HepG2 (cell line): Measurements from ENCODE around the gene COL18A1. TPM values are rescaled to one million over a fixed set of nuclear protein-coding genes. Genes with fewer than 3 reads are reported as not detected.

ENCODE experiments used
- CEBPB ChIP-seq: IDR thresholded peaks from 2 replicates; pipeline ENCODE4 v1.6.1; 2011; ENCODE audit warnings: low read depth, low read length, improper control_type of control experiment, borderline replicate concordance
- MED8 ChIP-seq: sonication (generic); formaldehyde crosslinking; IDR thresholded peaks from 2 replicates; pipeline ENCODE4 v1.8.1; 2023; ENCODE audit warnings: mild to moderate bottlenecking, missing genetic modification reagents; ENCODE audit not compliant: insufficient replicate concordance
- POLR2G ChIP-seq: fragments of 200-400 bp; formaldehyde crosslinking; IDR thresholded peaks from 2 replicates; pipeline ENCODE4 v1.6.1; 2018; ENCODE audit warnings: mild to moderate bottlenecking, low read depth, low read length, moderate library complexity
- TARDBP ChIP-seq: sonication (generic); formaldehyde crosslinking; IDR thresholded peaks from 2 replicates; pipeline ENCODE4 v1.8.0; 2022; ENCODE audit warnings: mild to moderate bottlenecking, missing genetic modification reagents
- ZBTB40 ChIP-seq, 2 experiments: fragments of 450-650 bp in 1 of 2; sonication (generic) in 1 of 2; formaldehyde crosslinking in 1 of 2; IDR thresholded peaks; 2 replicates each; pipeline versions ENCODE4 v1.6.1 to v1.8.0; 2016 to 2022; ENCODE audit warnings: antibody characterized with exemption in 1 of 2, mild to moderate bottlenecking in 1 of 2, missing genetic modification reagents in 1 of 2
- ZNF235 ChIP-seq: sonication (generic); formaldehyde crosslinking; IDR thresholded peaks from 2 replicates; pipeline ENCODE4 v1.8.1; 2023; ENCODE audit warnings: mild to moderate bottlenecking, missing genetic modification reagents, borderline replicate concordance
- ZNF510 ChIP-seq: sonication (generic); formaldehyde crosslinking; IDR thresholded peaks from 2 replicates; pipeline ENCODE4 v1.4.0; 2020; ENCODE audit warnings: low read depth, mild to moderate bottlenecking, missing genetic modification reagents
- ZNF749 ChIP-seq: sonication (generic); formaldehyde crosslinking; IDR thresholded peaks from 2 replicates; pipeline ENCODE4 v1.8.0; 2022; ENCODE audit warnings: mild to moderate bottlenecking, missing genetic modification reagents, moderate library complexity, borderline replicate concordance
- ZNF879 ChIP-seq: sonication (generic); formaldehyde crosslinking; IDR thresholded peaks from 2 replicates; pipeline ENCODE4 v1.8.1; 2023; ENCODE audit warnings: missing genetic modification reagents
- polyA plus RNA-seq, 8 experiments: library from polyadenylated mRNA; depleted of rRNA in 3 of 8; stranded (reverse) in 7 of 8; unstranded in 1 of 8; fragments of >200 nt; fragmentation: Illumina TruSeq in 4 of 8; extraction: Trizol in 4 of 8; gene quantifications; 2 replicates each; pipeline versions ENCODE4 v1.2.1 to v1.2.3, GENCODE V29; 2011 to 2016; ENCODE audit warnings: low read depth in 4 of 8, missing spikeins in 1 of 8, mixed read lengths in 1 of 8; ENCODE audit not compliant: insufficient read depth in 1 of 8
- total RNA-seq, 5 experiments: library from RNA; depleted of rRNA; stranded (reverse); fragments of >200 nt; fragmentation: Illumina TruSeq; extraction: Trizol; gene quantifications; 2 replicates each; pipeline ENCODE4 v1.2.3, GENCODE V29; 2016; ENCODE audit warnings: low read depth in 1 of 5
- TF ChIP-seq, protein P1 (sequence below): IDR thresholded peaks from 2 replicates; pipeline ENCODE4 v1.6.1; 2016
- TF ChIP-seq, protein P2 (sequence below): sonication (generic); IDR thresholded peaks from 2 replicates; pipeline ENCODE4 v1.6.1; 2016; ENCODE audit warnings: low read depth, borderline replicate concordance
- TF ChIP-seq, protein P3 (sequence below): sonication (generic); formaldehyde crosslinking; IDR thresholded peaks from 2 replicates; pipeline ENCODE4 v1.9.0; 2022; ENCODE audit warnings: missing genetic modification reagents, mild to moderate bottlenecking, borderline replicate concordance

COL18A1 gene
- total and polyA plus RNA-seq, 2 of the 13 experiments (the other 11 are each of a cell fraction or from before 2014, with no cell fraction given): 79.0 to 102 TPM

GRCh38 chr21:45367402-45368351 lies 37.3 kb upstream of the COL18A1 start (continued):
- TF ChIP-seq CEBPB: peak; percentile 7; the same call in 1 of the 2 replicates
- peak; percentile 73; the same call in 1 of the 2 replicates for TF ChIP-seq ZNF235
- TF ChIP-seq, protein P1, sequence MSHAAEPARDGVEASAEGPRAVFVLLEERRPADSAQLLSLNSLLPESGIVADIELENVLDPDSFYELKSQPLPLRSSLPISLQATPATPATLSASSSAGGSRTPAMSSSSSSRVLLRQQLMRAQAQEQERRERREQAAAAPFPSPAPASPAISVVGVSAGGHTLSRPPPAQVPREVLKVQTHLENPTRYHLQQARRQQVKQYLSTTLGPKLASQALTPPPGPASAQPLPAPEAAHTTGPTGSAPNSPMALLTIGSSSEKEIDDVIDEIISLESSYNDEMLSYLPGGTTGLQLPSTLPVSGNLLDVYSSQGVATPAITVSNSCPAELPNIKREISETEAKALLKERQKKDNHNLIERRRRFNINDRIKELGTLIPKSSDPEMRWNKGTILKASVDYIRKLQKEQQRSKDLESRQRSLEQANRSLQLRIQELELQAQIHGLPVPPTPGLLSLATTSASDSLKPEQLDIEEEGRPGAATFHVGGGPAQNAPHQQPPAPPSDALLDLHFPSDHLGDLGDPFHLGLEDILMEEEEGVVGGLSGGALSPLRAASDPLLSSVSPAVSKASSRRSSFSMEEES: 0 out of 2 replicates have a peak, but pooled peaks have one; percentile 45
- 0 out of 2 replicates have a peak, but pooled peaks have one; percentile 16 for TF ChIP-seq ZNF510 (CRISPR knock-in tag)
- peak; percentile 57 for TF ChIP-seq POLR2G
- TF ChIP-seq, protein P2, sequence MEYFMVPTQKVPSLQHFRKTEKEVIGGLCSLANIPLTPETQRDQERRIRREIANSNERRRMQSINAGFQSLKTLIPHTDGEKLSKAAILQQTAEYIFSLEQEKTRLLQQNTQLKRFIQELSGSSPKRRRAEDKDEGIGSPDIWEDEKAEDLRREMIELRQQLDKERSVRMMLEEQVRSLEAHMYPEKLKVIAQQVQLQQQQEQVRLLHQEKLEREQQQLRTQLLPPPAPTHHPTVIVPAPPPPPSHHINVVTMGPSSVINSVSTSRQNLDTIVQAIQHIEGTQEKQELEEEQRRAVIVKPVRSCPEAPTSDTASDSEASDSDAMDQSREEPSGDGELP: no peak
- peak; percentile 84 for TF ChIP-seq MED8 (CRISPR knock-in tag)
- no peak for TF ChIP-seq ZBTB40 (IDR thresholded peaks at IDR 0.05)
- 0 out of 2 replicates have a peak, but pooled peaks have one; percentile 45 for TF ChIP-seq ZBTB40 (CRISPR knock-in tag; IDR thresholded peaks at IDR 0.05)
- TF ChIP-seq ZNF749: peak; percentile 35; the same call in 1 of the 2 replicates
- TF ChIP-seq, protein P3, sequence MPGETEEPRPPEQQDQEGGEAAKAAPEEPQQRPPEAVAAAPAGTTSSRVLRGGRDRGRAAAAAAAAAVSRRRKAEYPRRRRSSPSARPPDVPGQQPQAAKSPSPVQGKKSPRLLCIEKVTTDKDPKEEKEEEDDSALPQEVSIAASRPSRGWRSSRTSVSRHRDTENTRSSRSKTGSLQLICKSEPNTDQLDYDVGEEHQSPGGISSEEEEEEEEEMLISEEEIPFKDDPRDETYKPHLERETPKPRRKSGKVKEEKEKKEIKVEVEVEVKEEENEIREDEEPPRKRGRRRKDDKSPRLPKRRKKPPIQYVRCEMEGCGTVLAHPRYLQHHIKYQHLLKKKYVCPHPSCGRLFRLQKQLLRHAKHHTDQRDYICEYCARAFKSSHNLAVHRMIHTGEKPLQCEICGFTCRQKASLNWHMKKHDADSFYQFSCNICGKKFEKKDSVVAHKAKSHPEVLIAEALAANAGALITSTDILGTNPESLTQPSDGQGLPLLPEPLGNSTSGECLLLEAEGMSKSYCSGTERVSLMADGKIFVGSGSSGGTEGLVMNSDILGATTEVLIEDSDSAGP (CRISPR knock-in tag): peak; percentile 69; the same call in 1 of the 2 replicates
- no peak for TF ChIP-seq ZNF879 (CRISPR knock-in tag)
- TF ChIP-seq TARDBP (CRISPR knock-in tag): peak; percentile 41
